Measurements from ENCODE around the gene PHYHIPL.

DNA sequence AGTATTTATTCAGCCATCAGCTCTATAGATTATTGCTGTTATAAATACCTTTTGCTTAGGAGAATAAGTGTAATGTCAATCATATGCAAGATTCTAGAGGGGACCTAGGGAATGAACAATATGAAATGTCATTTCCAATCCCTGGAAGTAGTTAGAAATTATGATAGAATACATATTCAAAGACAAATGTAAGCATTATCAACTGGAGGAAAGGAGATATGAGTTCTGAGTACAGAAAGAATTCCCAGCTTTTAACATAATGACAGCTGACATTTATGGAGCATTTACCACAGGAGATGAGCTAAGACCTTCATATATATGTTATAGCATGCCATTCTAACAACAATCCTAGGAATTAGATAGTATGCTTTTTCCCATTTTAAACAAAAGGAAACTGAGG, 99.7 kb downstream of the PHYHIPL start:
- TF ChIP-seq, protein P1, sequence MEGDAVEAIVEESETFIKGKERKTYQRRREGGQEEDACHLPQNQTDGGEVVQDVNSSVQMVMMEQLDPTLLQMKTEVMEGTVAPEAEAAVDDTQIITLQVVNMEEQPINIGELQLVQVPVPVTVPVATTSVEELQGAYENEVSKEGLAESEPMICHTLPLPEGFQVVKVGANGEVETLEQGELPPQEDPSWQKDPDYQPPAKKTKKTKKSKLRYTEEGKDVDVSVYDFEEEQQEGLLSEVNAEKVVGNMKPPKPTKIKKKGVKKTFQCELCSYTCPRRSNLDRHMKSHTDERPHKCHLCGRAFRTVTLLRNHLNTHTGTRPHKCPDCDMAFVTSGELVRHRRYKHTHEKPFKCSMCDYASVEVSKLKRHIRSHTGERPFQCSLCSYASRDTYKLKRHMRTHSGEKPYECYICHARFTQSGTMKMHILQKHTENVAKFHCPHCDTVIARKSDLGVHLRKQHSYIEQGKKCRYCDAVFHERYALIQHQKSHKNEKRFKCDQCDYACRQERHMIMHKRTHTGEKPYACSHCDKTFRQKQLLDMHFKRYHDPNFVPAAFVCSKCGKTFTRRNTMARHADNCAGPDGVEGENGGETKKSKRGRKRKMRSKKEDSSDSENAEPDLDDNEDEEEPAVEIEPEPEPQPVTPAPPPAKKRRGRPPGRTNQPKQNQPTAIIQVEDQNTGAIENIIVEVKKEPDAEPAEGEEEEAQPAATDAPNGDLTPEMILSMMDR (IDR thresholded peaks at IDR 0.05): no peak
- TF ChIP-seq POLR2AphosphoS5 (IDR thresholded peaks at IDR 0.05): no peak
- TF ChIP-seq POLR2A (IDR thresholded peaks at IDR 0.05): no peak

Measured in stomach (tissue), 4 donors.